ENCODE data around the gene PPM1N.
A peak's percentile ranks its signal among the peaks of the same experiment; 100 is the strongest.

The PPM1N gene

DNA sequence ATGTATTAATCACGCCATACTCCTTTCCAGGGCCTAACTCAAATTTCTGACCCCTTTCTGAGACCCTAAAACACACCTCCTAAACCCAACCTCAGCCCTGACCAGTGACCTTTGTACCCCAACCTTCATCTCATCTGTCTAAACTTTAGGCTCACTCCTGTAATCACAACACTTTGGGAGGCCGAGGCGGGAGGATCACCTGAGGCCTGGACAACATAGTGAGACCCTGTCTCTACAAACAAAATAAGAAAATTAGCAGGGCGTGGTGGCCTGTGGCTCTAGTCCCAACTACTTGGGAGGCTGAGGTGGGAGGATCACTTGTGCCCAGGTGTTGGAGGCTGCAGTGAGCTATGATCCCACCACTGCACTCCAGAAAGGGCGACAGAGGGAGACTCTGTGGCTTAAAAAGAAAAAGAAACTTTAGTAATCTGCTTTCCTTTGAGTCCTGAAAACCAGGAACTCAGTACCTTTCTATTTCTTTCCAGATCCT, 6.1 kb upstream of the PPM1N start:
- DNase-seq (ENCODE audit: low read depth), result no peak

DNA sequence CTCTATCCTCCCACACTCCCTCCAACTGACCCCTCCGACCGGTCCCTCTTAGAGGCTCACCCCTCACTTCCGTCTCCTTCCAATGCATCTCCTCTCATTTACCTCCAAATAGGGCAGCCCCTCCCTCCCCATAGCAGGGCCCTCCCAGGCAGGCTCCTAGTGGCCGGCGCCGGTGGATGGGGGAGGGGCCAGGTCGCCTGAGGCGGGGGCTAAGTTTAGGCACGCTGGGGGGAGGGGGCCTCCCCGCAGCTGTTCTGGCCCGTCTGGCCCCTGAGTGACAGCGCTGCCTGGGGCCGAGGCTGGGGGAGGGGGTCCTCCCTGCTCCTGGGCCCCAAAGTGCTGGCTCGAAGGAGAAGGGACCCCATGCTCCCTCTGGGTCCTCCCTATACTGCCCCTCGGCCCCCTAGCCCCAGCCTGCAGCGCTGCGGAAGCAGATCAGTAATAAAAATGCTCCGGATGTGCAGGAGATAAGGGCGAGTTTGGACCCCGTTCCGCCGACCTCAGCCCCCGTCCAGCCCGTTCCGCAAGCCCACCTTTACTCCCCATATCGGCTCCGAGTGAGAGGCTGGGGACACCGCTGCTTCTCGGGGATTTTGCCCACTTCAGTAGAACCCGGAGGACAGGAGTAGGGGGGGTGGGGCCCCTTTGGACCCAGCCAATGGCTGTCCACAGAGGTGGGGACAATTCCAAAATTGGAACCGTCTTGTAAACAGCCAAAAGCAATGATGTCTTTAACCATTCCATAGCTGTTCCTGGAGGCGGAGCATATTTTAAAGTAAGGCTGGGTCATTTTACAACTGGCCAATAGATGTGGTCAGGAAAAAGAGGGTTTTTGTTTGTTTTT, 5.4 kb upstream of the PPM1N start:
- DNase-seq (ENCODE audit: low read depth), result no peak

DNA sequence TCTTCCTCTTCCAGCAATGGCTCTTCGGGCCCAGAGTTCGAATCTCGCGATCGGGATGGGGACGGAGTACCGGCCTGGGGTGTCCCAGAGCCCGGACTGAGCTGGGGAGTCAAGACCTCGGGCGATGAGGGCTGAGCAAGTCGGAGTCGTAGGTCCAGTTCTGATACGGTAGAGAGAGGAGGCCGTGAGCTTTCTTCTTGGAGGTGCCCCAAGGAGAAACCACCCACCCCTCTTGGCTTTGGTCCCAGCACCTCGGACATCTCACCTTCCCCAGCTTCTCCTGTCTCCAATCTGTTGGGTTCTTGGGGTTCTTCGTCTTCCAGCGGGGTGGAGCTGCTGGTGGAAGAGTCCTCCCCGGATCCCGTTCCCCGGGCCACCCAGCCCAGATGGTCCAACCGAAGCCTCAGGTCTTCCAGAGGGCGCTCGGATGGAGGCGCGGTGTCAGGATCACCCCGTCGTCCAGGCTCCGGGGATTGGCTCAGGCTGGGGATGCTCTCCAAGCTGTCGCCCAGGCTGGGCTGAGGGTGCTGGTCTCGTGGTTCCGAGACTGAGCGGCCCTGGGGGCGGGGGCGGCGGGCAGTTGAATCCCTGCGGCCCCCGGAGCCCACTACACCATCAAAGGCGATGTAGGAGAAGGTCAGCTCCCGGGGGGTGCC, 3.9 kb upstream of the PPM1N start:
- no peak for DNase-seq (ENCODE audit: low read depth)

GRCh38 chr19:45495178-45495577, 3.1 kb upstream of the PPM1N start:
- no peak for DNase-seq (ENCODE audit: low read depth)

GRCh38 chr19:45496349-45496953, 1.8 kb upstream of the PPM1N start:
- DNase-seq (ENCODE audit: low read depth), result no peak

DNA sequence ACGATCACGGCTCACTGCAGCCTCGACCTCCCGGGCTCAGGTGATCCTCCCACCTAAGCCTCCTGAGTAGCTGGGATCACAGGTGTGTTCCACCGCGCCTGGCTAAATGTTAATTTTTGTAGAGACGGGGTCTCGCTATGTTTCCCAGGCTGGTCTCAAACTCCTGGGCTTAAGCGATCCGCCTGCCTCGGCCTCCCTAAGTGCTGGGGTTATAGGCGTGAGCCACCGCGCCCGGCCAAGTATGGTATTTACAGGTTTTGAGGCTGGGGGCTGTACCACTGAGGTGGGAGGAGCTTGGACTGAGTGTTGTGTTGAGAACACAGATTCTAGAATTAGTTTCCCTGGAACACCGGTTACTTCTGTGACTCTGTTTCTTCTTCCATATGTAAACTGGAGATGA, 452 bp upstream of the PPM1N start:
- DNase-seq (ENCODE audit: low read depth), result no peak

DNA sequence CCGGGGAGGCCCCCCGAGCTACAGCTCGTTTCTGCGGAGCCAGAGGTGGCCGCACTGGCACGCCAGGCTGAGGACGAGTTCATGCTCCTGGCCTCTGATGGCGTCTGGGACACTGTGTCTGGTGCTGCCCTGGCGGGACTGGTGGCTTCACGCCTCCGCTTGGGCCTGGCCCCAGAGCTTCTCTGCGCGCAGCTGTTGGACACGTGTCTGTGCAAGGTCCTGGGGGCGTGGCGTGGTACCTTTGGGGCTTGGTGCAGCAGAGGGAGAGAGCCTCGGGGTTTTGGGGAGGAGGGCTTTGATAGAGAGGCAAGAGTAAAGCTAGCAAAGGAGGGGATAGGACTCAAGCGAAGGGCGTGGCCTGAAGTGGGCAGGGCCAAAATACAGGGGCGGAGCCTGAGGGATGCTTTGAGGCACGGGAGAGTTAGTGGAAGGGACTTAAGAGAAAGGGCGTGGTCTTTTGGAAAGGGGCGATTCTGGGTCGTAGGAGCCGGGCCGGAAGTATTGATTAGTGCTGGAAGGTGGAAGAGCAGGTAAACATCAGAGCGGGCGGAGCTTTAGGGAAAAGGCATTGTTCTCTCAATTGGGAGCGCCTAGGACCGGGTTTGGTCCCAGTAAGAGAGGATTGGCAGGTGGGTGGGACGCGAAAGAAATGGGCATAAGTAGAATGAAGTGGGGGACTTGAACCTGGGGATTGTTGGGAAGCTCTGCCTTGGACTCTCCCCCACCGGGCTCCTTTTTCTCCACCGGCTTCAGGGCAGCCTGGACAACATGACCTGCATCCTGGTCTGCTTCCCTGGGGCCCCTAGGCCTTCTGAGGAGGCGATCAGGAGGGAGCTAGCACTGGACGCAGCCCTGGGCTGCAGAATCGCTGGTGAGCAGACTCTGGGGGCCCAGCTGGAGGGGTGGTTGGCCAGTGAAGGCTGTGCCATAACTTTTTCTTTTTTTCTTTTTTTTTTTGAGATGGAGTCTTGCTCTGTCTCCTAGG, 1.2 kb downstream of the PPM1N start:
- no peak for DNase-seq (ENCODE audit: low read depth)

DNA sequence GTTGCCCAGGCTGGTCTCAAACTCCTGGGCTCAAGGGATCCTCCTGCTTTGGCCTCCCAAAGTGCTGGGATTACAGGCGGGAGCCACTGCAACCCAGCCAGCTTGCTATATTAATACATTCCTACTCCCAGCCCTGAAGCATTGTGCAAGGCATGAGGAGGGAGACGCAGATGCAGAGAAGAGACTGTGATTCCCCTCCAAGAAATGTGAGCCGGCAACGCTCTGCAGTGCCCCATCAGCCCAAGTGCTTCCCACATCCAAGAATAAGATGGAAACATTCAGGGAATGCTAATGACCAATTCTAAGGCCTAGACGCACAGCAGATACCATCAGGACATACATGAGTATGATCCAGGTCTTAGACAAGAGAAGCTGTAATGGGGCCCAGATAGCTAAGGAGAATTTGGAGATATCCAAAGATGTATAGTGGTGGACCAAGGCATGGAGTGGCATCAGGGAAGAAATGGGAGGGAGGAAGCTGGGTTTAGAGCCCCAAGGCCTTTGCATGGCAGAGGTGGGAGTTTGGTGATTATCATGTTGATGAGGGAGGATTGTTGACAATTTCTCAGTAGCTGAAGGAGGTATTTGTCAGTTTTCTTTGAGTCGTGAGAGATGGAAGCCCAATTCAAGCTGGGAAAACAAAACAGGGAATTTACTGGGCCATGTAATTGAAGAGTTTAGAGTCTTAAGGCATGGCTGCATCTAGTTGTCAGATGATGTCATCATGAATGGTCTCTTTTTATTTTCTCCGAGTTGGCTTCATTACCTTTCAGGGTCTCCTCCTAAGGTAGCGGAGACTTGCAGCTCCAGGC, 2.9 kb downstream of the PPM1N start:
- DNase-seq (ENCODE audit: low read depth), result no peak

DNA sequence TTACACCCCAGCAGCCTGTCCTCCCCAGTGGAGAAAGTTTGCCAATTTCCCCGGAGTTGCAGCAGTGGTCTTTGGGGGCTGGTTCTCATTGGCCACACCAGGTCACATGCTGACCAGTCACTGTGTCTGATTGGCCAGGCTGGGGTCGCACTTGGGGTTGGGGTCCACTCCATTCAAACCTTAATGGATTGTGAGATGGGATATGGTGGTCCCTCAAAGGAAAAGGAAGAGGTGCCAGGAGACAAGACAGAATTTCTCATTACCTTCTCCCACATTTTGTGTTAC, 3.4 kb downstream of the PPM1N start:
- no peak for DNase-seq (ENCODE audit: low read depth)

GRCh38 chr19:45502111-45502510, 3.9 kb downstream of the PPM1N start:
- no peak for DNase-seq (ENCODE audit: low read depth)

- no peak for DNase-seq (ENCODE audit: low read depth)
Observed at GRCh38 chr19:45503909-45504308, 5.7 kb downstream of the PPM1N start.

DNA sequence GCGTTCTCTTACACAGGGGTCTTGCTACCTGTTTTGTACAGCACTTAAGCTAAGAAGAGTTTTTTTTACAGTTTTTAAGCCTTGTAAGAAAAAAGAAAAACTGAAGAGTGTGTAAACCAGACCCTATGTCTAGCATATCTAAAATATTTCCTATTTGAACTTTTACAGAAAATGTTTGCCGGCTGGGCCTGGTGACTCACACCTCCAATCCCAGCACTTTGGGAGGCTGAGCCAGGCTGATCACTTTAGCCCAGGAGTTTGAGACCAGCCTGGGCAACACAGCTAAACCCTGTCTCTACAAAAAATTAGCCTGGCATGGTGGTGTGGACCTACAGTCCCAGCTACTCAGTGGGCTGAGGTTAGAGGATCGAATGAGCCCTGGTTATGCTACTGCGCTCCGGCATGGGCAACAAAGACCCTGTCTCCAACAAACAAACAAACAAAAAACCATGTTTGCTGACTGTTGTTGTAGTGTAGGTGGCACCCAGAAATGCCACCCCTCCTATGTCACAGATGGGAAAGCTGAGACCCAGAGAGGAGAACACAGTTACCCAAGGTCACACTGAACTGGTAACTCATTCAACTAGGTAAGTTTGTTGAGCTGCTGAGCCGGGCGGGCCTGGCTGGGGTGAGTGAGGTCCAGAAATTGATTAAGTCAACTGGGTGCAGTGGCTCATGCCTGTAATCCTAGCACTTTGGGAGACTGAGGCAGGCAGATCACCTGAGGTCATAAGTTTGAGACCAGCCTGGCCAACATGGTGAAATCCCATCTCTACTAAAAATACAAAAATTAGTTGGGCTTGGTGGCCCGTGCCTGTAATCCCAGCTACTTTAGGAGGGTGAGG, 7.1 kb downstream of the PPM1N start:
- DNase-seq (ENCODE audit: low read depth), result no peak

GRCh38 chr19:45505996-45506245, 7.7 kb downstream of the PPM1N start:
- no peak for DNase-seq (ENCODE audit: low read depth)

- peak; percentile 65 for DNase-seq (ENCODE audit: low read depth)
Observed at GRCh38 chr19:45506246-45506988, 8.2 kb downstream of the PPM1N start.

DNA sequence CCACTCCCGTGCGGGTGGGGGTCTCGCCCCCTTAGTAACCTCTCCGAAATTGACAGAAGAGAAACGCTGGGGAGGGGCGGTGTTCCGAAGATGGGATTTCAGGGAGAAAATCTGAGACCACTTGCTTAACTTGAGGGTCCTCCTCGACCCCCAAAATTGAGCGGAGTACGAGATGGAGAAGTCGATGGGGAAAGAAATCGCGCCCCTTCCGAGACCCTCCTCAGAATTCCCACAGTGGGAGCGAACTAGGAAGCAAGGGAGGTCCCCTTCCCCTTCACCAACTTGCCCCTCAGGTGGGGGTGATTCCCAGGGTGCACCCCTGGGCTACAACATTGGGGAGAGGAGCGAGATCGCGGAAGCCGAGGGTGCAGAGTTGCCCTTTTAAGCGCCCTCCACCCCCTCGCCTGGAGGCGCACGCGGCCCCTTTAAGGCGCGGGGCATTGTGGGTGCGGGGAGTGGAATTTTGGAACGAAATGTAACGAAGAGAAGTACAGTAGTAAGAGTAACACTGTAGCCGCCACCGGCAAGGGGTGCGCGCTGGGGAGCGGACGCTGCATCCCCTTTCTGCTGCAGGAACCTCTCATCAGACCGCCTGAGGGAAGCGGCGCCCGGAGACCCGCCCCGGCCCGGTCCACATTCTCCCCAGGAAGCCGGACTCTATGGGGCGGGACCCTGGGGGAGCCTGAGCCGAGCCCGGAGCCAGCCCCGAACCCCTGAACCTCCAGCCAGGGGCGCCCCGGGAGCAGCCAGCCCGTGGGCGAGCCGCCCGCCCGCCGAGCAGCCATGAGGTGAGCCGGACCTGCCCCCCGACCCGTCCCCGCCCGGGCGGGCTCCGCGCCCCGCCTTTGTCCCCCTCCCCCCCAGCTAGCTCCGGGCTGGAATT, 9.0 kb downstream of the PPM1N start, which contains the start of gene VASP:
VASP (plus strand) TSS at position 491 of the 883 bp plus-strand sequence; CDS start at position 784, 293 bp downstream.
- DNase-seq (ENCODE audit: low read depth), result peak; percentile 72

DNA sequence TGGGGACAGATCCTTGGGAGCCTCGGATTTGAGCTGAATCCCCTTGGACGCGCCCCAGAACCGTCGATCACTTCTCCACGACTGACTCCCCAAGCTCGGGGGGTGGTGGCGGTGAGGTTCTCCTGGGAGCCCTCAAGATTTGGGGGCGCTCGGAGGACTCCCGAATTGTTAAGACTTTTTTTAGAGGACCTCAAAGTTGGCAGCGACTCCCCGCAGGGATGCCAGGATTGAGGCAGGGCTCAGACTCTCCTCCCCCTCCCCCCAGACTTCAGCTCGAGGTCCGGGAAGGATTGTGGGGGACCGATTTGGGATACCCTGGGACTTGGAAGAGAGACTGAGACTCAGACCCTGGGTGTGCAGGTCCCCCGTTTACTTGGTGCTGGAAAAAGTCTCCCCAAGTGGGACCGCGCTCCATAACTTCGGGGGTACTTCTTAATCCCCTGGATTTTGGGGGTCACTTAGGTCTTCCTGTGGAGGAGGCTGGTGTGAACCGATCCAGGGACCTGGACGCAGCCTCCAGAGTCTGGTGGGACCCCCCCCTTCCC, 9.7 kb downstream of the PPM1N start:
- DNase-seq (ENCODE audit: low read depth), result no peak

- DNase-seq (ENCODE audit: low read depth), result no peak
Observed at GRCh38 chr19:45508417-45508860, 10.2 kb downstream of the PPM1N start.

Measured in stromal cell of bone marrow (primary cell).